Measurements from ENCODE around the gene SCN2B.

SCN2B gene

DNA sequence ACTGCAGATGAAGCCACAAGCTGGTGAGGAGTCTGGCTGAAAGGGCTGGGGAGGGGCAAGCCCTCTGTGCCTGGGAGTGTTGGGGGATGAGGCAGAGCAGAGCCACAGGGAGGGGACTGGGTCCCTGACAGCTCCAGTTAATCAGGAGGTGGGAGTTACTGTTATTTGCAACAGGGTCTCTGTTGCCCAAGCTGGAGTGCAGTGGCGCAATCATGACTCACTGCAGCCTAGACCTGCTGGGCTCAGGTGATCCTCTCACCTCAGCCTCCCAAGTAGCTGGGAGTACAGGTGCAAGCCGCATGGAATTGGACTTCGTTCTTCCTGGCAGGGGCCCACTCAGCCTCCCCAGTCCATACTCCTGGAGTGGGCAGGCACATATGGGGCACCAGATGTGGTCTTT is 7.7 kb downstream of the SCN2B start:
- DNase-seq (ENCODE audit: low read depth in 1 of 2, low spot score in 1 of 2), result no peak
- TF ChIP-seq POLR2AphosphoS5 (IDR thresholded peaks at IDR 0.05; ENCODE audit: low read depth), result no peak
- TF ChIP-seq GABPA (IDR thresholded peaks at IDR 0.05; ENCODE audit: low read depth), result no peak
- no peak overlapping the region for H3K4me3 ChIP-seq (replicated peaks; ENCODE audit: insufficient read depth, low read length)
- no peak overlapping the region for H3K27ac ChIP-seq (replicated peaks)
- no peaks in the 10 kb centered on the region for H3K27me3 ChIP-seq (ENCODE audit: insufficient read depth, poor library complexity, severe bottlenecking)

DNA sequence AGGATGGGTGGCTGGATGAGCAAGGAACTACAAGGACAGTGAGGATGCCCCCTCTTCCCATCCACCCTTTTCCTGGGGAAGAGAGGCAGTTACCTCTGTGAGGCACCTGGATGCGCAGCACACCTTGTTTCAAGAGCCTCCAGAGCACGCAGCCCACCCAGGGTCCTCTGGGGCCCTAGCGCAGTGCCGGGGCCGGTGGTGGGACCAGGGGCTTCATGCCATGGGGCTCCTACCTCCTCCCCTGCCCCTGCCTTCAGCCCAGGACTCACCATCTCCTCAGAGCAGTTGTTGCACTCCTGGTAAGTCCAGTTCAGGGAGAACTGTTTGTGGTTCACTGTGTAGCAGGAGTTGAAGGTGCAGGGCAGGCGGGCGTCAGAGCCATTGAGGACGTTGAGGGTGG is 8.1 kb downstream of the SCN2B start:
- no peaks in the 10 kb centered on the region for H3K27me3 ChIP-seq (ENCODE audit: insufficient read depth, poor library complexity, severe bottlenecking)
- TF ChIP-seq REST (IDR thresholded peaks at IDR 0.05; ENCODE audit: insufficient replicate concordance, low read depth), result no peak
- no peak for DNase-seq (ENCODE audit: low read depth in 1 of 2, low spot score in 1 of 2)
- H3K27ac ChIP-seq (replicated peaks), result no peak overlapping the region
- H3K4me3 ChIP-seq (replicated peaks; ENCODE audit: insufficient read depth, low read length), result no peak overlapping the region

- H3K4me3 ChIP-seq (replicated peaks; ENCODE audit: insufficient read depth, low read length), result no peak overlapping the region
- TF ChIP-seq GABPA (IDR thresholded peaks at IDR 0.05; ENCODE audit: low read depth) (no peak), SPI1 (IDR thresholded peaks at IDR 0.05; ENCODE audit: borderline replicate concordance, low read depth) (no peak), REST (IDR thresholded peaks at IDR 0.05; ENCODE audit: insufficient replicate concordance, low read depth) (no peak), CTCF (IDR thresholded peaks at IDR 0.05; ENCODE audit: insufficient read depth, low read length) (no peak), POLR2AphosphoS5 (IDR thresholded peaks at IDR 0.05; ENCODE audit: low read depth) (no peak)
- no peak for DNase-seq (ENCODE audit: low read depth in 1 of 2, low spot score in 1 of 2)
Measured at GRCh38 chr11:118167906-118168305, 8.5 kb downstream of the SCN2B start.

GRCh38 chr11:118167253-118167652 is 9.2 kb downstream of the SCN2B start:
- H3K4me3 ChIP-seq (replicated peaks; ENCODE audit: insufficient read depth, low read length), result no peak overlapping the region
- no peaks in the 10 kb centered on the region for H3K27me3 ChIP-seq (ENCODE audit: insufficient read depth, poor library complexity, severe bottlenecking)
- no peak for DNase-seq (ENCODE audit: low read depth in 1 of 2, low spot score in 1 of 2)
- TF ChIP-seq REST (IDR thresholded peaks at IDR 0.05; ENCODE audit: insufficient replicate concordance, low read depth), result no peak
- no peak for TF ChIP-seq POLR2AphosphoS5 (IDR thresholded peaks at IDR 0.05; ENCODE audit: low read depth)
- H3K27ac ChIP-seq (replicated peaks), result no peak overlapping the region

More at GRCh38 chr11:118167906-118168305, 8.5 kb downstream of the SCN2B start:
- no peak overlapping the region for H3K27ac ChIP-seq (replicated peaks)
- H3K27me3 ChIP-seq (ENCODE audit: insufficient read depth, poor library complexity, severe bottlenecking), result no peaks in the 10 kb centered on the region

DNA sequence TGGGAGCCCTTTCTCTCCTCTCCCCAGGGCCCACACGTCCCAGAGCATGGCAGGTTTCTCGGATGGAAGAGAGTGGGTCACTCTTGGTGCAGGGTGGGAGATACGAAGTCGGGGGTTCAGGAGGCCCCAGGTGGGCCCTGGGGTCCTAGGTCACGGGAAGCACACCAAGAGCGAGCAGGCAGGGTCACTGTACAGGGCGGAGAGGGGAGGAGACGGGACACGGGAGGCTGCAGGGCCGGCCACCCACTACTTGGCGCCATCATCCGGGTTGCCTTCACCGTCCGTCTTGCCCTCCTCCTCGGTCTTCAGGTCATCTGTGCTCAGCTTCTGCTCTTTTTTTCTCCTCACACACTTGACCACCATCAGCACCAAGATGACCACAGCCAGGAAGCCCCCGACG is 9.8 kb downstream of the SCN2B start:
- Histone ChIP-seq H3K27ac (replicated peaks) (no peak overlapping the region), H3K27me3 (ENCODE audit: insufficient read depth, poor library complexity, severe bottlenecking) (no peaks in the 10 kb centered on the region), H3K4me3 (replicated peaks; ENCODE audit: insufficient read depth, low read length) (no peak overlapping the region)
- TF ChIP-seq REST (IDR thresholded peaks at IDR 0.05; ENCODE audit: insufficient replicate concordance, low read depth) (no peak), GABPA (IDR thresholded peaks at IDR 0.05; ENCODE audit: low read depth) (no peak), CTCF (IDR thresholded peaks at IDR 0.05; ENCODE audit: insufficient read depth, low read length) (no peak), SPI1 (IDR thresholded peaks at IDR 0.05; ENCODE audit: borderline replicate concordance, low read depth) (no peak), POLR2AphosphoS5 (IDR thresholded peaks at IDR 0.05; ENCODE audit: low read depth) (no peak)
- DNase-seq (ENCODE audit: low read depth in 1 of 2, low spot score in 1 of 2), result no peak
